Adrenal gland (tissue), 12 donors: ENCODE data around the gene ELF1. TPM values are rescaled to one million over a fixed set of nuclear protein-coding genes. Genes with fewer than 3 reads are reported as not detected.

Experiments
- DNase-seq, 7 donors: peaks; one replicate each; pipeline ENCODE4 v3.0.0-alpha.2; 2019 to 2020
- H3K27ac ChIP-seq, 5 donors: fragments of 200-600 bp; sonication (generic) in 4 of 5; 1 replicate in 3 of 5; 2 replicates in 2 of 5; pipeline versions ENCODE4 v1.5.1 to v1.8.0; 2016 to 2020; ENCODE audit warnings: mild to moderate bottlenecking in 1 of 5
- H3K27me3 ChIP-seq: fragments of 200-600 bp; 2 replicates; pipeline ENCODE4 v1.8.0; 2021
- H3K36me3 ChIP-seq, 2 donors: fragments of 200-600 bp; replicated peaks in 1 of 2; 1 replicate in 1 of 2; 2 replicates in 1 of 2; pipeline versions ENCODE4 v1.5.1 to v1.8.0; 2018 to 2022
- H3K4me1 ChIP-seq, 2 donors: fragments of 200-600 bp; replicated peaks in 1 of 2; 1 replicate in 1 of 2; 2 replicates in 1 of 2; pipeline versions ENCODE4 v1.5.1 to v1.8.0; 2018 to 2021
- H3K4me3 ChIP-seq, 4 donors: fragments of 200-600 bp; sonication (generic) in 3 of 4; one replicate each; pipeline ENCODE4 v1.5.1; 2016 to 2018
- H3K9me3 ChIP-seq, 3 donors: fragments of 200-600 bp; sonication (generic) in 1 of 3; replicated peaks in 1 of 3; 1 replicate in 2 of 3; 2 replicates in 1 of 3; pipeline versions ENCODE4 v1.5.1 to v1.8.0; 2016 to 2021
- CTCF ChIP-seq, 6 experiments: fragments of 450-650 bp in 4 of 6; fragments of 200-600 bp in 2 of 6; sonication (generic) in 1 of 6; IDR thresholded peaks; 1 replicate in 5 of 6; 2 replicates in 1 of 6; pipeline versions ENCODE4 v1.5.1 to v1.8.0; 2016 to 2021; ENCODE audit warnings: antibody characterized with exemption in 6 of 6, mild to moderate bottlenecking in 2 of 6, moderate library complexity in 1 of 6
- POLR2A ChIP-seq, 2 donors: fragments of 450-650 bp; IDR thresholded peaks; one replicate each; pipeline ENCODE4 v1.6.1; 2017; ENCODE audit warnings: antibody characterized with exemption in 2 of 2, mild to moderate bottlenecking in 2 of 2, moderate library complexity in 1 of 2
- WGBS, 4 donors: extraction: QIAGEN DNeasy Blood & Tissue Kit in 2 of 4; methylation state at CpG; one replicate each; pipeline versions ENCODE4 v1.1.5 to v1.1.7; 2013 to 2017; 5-methylcytosine and 5-hydroxymethylcytosine counted together
- intact Hi-C, 2 donors: fragments of 100-400 bp; cut with DNase I; formaldehyde crosslinking; loops; one replicate each; pipeline versions ENCODE4 v1.14.1 to v1.15.0; 2022 to 2023
- polyA plus RNA-seq, 3 donors: library from polyadenylated mRNA; stranded (reverse); fragments of 200-250 nt in 2 of 3; fragments of 350-450 nt in 1 of 3; fragmentation: Illumina TruSeq in 1 of 3; extraction: RNeasy Lipid Tissue Mini Kit (QIAGEN cat#74804) in 1 of 3; gene quantifications; one replicate each; pipeline ENCODE4 v1.2.3, GENCODE V29; 2013 to 2014
- total RNA-seq, 9 donors: library from RNA; depleted of rRNA in 4 of 9; stranded (reverse); fragments of >200 nt in 4 of 9; fragments of 120-200 nt in 1 of 9; fragmentation: NEBNext Ultra II Directional in 1 of 9; extraction: Animal tissue kit (Norgen Biotek cat#: 25700) in 1 of 9; gene quantifications; one replicate each; pipeline versions ENCODE4 v1.1.0 to v1.2.4, GENCODE V29; 2013 to 2023
- donor health status: healthy with polysubstance abuse.
- donor health status: Bipolar disorder and iron deficiency.
- donor health status: DM: yes; HTN: yes; CAD: no.
- donor health status: DM: no; HTN: no; CAD: no.
- donor health status: DM: no; HTN: no; CAD: no.
- donor health status: DM: yes; HTN: yes; CAD: no.

Gene ELF1
- total and polyA plus RNA-seq, 12 donors = 6.3 to 64.3 (median 51.7) TPM

- Histone ChIP-seq H3K4me3 (peak overlapping the region; percentile 83 to 91 (median 86)), H3K9me3 (no peaks in the 10 kb centered on the region), H3K36me3 (peaks cover 0 to 19% of the 10 kb centered on the region in 2 donors), H3K4me1 (peaks cover 53 to 57% of the 10 kb centered on the region in 2 donors), H3K27ac (peak overlapping the region; percentile 97 to 99 (median 98)), H3K27me3 (no peaks in the 10 kb centered on the region)
- TF ChIP-seq CTCF (IDR thresholded peaks at IDR 0.05) (no peak), POLR2A (IDR thresholded peaks at IDR 0.05) (peak in 1 of 2 donors; percentile 52)
- intact Hi-C loops = no loop called here
- WGBS, 4 donors = 2 to 4% (median 3%) methylated on average over 19 to 24 of the region's 24 CpGs
- peak in 1 of 7 donors; percentile 80 for DNase-seq
Observed at GRCh38 chr13:41061914-41062837, 43.1 kb upstream of the ELF1 start.

GRCh38 chr13:41061075-41061913, 42.2 kb upstream of the ELF1 start, which contains the start of gene WBP4:
Gene WBP4, plus strand, starts transcription at chr13:41061509. Its CDS starts 165 bp downstream, at chr13:41061674.
- TF ChIP-seq POLR2A (IDR thresholded peaks at IDR 0.05) (peak in 1 of 2 donors; percentile 83), CTCF (IDR thresholded peaks at IDR 0.05) (peak in 1 of 6 experiments; percentile 11)
- Histone ChIP-seq H3K36me3 (peaks cover 0 to 12% of the 10 kb centered on the region in 2 donors), H3K27me3 (no peaks in the 10 kb centered on the region), H3K4me1 (peaks cover 60 to 66% of the 10 kb centered on the region in 2 donors), H3K4me3 (peak within 1 kb of the TSS; percentile 83 to 91 (median 86)), H3K9me3 (no peaks in the 10 kb centered on the region), H3K27ac (peak within 1 kb of the TSS; percentile 97 to 99 (median 98))
- peak; percentile 95 to 98 (median 96) for DNase-seq
- intact Hi-C loops = no loop called here
- WGBS, 4 donors = 0 to 1% (median 0%) methylated on average over 26 to 71 of the region's 71 CpGs

DNA sequence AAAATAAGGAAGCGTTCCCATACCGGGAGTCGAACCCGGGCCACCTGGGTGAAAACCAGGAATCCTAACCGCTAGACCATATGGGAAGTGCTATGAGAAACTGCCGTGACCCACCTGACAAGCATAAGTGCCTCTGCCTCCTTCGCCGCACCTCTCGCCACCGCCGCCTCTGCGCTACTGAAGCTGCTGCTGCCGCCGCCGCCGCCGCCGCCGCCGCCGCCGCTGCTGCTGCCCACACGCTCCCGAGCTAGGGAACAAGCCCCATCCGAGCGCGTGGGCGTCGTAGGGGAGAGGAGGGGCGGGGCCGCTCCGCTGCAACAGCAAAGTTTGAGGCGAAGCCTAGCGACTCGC, 41.6 kb upstream of the ELF1 start:
- peak overlapping the region; percentile 83 to 91 (median 86) for H3K4me3 ChIP-seq
- no peaks in the 10 kb centered on the region for H3K27me3 ChIP-seq
- peaks cover 56 to 70% of the 10 kb centered on the region in 2 donors for H3K4me1 ChIP-seq
- TF ChIP-seq POLR2A (IDR thresholded peaks at IDR 0.05) = no peak
- TF ChIP-seq CTCF (IDR thresholded peaks at IDR 0.05) = no peak
- DNase-seq = peak; percentile 79 to 91 (median 81)
- peaks cover 0 to 6% of the 10 kb centered on the region in 2 donors for H3K36me3 ChIP-seq
- H3K9me3 ChIP-seq = no peaks in the 10 kb centered on the region
- intact Hi-C loops = no loop called here
- WGBS, 4 donors = 0 to 1% (median 0%) methylated on average over 6 to 35 of the region's 35 CpGs
- peak overlapping the region; percentile 97 to 99 (median 98) for H3K27ac ChIP-seq
